LNCAP (cell line): ENCODE measurements around the gene CDK11B.
A peak's percentile ranks its signal among the peaks of the same experiment; 100 is the strongest.

Experiments
- TF ChIP-seq, protein P1 (sequence below): fragments of 450-650 bp; IDR thresholded peaks from 2 replicates; pipeline ENCODE4 v1.5.1; 2017; ENCODE audit warnings: mild to moderate bottlenecking

CDK11B gene

DNA sequence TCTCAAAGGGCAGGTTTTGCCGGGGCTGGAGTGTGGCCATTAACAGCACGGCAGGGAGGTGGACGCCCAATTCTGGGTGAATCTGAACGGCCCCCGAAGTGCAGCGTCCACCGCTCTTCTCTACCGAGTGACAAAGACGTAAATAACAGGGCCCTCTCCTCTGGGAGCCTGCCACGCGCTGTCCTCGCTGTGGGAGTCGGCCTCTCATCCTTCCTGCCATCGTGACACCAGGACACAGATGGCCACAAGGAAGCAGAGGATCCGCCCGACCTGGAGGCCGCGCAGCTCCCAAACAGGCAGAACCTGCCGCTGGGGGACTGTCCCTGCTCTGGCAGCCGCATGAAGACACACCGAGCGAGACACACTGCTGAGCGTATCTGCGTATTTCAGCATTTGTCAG, 12.1 kb upstream of the CDK11B start:
- TF ChIP-seq, protein P1, sequence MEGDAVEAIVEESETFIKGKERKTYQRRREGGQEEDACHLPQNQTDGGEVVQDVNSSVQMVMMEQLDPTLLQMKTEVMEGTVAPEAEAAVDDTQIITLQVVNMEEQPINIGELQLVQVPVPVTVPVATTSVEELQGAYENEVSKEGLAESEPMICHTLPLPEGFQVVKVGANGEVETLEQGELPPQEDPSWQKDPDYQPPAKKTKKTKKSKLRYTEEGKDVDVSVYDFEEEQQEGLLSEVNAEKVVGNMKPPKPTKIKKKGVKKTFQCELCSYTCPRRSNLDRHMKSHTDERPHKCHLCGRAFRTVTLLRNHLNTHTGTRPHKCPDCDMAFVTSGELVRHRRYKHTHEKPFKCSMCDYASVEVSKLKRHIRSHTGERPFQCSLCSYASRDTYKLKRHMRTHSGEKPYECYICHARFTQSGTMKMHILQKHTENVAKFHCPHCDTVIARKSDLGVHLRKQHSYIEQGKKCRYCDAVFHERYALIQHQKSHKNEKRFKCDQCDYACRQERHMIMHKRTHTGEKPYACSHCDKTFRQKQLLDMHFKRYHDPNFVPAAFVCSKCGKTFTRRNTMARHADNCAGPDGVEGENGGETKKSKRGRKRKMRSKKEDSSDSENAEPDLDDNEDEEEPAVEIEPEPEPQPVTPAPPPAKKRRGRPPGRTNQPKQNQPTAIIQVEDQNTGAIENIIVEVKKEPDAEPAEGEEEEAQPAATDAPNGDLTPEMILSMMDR, result no peak

DNA sequence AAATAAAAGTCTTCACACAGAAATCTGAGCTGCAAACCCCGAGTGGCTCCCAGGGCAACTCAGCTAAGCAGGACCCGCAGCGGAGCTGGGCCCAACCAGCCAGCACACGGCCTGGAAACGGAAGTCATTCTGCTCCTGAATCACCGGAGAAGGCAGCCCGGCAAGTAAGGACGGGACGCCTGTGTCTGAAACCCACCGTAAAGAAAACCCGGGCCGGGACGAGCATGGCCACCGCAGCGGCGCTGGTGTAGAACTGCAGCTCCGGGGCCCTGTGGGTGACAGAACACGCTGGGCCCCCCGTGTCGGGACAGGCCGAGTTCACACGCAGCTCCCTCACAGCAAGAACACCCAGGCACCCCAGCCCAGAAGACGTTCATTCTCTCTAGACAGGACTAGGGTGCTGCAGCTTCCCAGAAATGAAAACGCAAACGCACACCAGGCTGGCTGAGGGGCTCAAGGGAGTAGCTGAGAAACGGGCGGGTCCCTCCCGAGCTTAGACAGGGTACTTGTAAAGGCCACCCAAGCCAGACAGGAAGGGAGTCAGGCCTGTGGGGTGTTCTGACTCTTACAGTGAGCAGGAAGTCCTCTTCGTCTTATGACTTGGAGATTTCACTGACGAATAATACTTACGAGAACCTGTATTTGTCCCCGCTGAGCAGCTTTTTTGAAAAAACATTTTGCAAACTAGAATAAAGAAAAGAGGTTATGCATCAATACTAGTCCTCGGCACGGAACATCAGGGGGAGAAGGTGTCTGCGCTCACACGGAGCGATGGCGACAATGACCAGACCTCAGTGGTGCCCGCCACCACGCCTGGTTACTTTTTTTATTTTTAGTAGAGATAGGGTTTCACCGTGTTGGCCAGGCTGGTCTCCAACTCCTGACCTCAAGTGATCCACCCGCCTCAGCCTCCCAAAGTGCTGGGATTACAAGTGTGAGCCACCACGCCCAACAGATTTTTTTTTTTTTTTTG, 10.9 kb upstream of the CDK11B start:
- TF ChIP-seq, protein P1, result no peak

DNA sequence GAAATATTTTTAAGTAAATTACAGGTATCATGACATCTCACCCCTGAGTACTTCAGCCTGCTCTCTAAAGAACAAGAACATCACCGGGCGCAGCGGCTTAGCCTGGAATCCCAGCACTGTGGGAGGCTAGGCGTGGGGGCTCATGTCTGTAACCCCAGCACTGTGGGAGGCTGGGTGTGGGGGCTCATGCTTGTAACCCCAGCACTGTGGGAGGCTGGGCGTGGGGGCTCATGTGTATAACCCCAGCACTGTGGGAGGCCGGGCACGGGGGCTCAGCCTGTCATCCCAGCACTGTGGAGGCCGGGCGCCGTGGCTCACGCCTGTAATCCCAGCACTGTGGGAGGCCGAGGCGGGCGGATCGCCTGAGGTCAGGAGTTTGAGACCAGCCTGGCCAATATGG, 7.7 kb upstream of the CDK11B start:
- TF ChIP-seq, protein P1, result no peak

DNA sequence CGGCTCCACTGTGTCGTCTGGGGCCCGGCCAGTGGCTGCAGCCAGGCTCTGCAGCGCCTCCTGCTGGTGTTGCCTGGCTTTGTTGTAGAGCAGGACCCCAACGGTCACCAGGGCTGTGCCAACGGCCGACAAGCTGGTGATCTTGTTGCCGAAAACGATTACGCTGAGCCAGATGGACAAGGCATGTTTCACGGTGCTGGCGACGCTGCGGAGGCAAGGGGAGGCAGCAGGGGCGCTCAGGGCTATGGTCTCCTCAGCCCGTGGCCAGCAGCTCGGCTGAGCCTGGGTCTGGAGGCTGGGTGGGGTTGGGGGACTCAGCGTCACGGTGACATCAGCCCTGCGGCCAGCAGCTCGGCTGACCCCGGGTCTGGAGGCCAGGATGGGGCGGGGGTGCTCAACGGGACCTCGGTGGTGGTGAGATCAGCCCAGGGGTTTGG, 7.0 kb upstream of the CDK11B start:
- TF ChIP-seq, protein P1, result peak; percentile 86

DNA sequence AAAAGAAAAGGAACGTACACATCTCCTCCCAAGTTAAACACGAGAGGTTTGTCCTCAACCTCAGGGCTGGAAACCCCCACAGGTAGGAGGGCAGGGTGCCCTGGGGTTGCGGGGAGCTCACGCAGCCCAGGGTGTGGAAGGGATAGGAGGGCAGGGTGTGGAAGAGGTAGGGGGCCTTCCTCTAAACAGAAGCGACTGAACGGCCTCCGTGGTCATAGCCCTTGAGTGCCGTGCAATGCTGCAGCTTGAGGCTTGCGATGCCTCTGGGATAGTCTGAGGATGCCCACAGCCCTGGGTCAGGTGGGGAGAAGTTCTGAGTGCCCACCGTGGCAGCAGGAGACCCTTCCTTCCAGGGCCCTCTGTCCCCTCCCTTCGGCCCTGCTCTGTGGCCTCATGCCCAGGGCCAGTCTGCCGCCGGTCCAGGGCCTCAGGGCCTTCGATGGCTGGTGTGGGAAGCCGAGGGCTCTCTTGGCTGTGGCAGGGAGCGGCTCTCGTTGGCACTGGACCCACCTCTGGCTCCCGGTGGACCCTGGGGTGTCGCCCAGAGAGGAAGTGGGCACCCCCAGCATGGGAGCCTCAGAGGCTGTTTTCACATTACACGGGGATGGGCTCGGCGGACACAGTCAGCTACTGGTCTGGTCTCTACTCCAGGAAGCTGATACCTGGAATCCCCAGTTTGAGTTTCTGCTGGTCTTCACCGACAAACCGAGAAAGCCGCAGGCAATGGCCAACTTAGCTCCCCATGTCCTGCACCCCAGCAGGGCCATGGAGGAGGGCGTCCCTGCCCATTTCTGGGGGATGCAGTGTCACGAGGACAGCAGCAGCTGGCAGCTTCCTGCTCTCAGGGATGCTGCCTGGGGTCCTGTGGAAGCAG, 6.4 kb upstream of the CDK11B start:
- TF ChIP-seq, protein P1, result no peak

DNA sequence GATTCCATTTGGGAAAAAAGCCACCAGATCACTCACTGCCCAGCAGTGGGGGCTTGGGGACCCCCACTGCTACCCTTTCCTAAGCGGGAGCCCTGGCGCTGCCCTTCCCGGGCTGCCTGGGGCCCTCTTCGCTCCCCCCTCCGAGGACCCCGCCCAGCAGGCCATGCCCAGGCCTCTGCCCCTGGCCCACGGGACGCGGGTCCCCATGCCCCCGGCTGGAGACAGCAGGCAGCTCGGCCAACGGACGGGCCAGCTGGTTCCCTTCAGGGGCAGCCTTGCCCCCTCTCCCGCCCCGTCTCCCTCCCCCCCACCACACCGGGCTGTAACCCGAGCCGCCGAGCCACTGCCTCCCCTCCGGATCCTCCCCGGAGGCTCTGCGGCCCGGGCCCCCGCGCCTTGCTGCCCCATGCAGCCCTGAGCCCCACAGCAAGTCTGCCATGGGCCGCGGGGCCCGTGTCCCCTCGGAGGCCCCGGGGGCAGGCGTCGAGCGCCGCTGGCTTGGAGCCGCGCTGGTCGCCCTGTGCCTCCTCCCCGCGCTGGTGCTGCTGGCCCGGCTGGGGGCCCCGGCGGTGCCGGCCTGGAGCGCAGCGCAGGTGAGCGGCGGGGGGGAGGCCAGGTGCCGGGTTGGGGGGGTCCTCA, 26.9 kb downstream of the CDK11B start, which contains the start of gene MMP23B:
Gene MMP23B (plus strand): TSS at position 392 of the 639 bp plus-strand sequence. CDS start 46 bp downstream, at position 438.
- TF ChIP-seq, protein P1, result no peak
